ENCODE results near the gene METTL23. TPM values are rescaled to one million over a fixed set of nuclear protein-coding genes. Genes with fewer than 3 reads are reported as not detected.

Gene METTL23
- total RNA-seq, 1 experiment from 2014 or later, result 57.8 TPM

- no peak overlapping the region for H3K4me2 ChIP-seq (ENCODE audit: low read length)
- no peak overlapping the region for H3K4me3 ChIP-seq (replicated peaks in 1 of 2; ENCODE audit: low read depth in 1 of 2, low read length in 2 of 2)
- H3K27ac ChIP-seq (ENCODE audit: low read depth, low read length), result no peak overlapping the region
- intact Hi-C loops (cut with micrococcal nuclease), result no loop called here
- POLR2A ChIA-PET, result interaction anchor here (3.5 kb wide), 1 partner anchor 12 kb away, joined by 17 read pairs; no protein-coding TSS in a partner anchor
- RAD21 ChIA-PET (ENCODE audit: low non-redundant PET in 1 of 2, low total read pairs in 2 of 2, uncharacterized antibody in 2 of 2, unreplicated experiment in 2 of 2), result no interaction called here
- H4K20me1 ChIP-seq (ENCODE audit: insufficient read depth), result no peaks in the 10 kb centered on the region
- peaks cover 8 to 10% of the 10 kb centered on the region in 2 experiments for H3K4me1 ChIP-seq (ENCODE audit: control insufficient read depth in 1 of 2, insufficient read depth in 2 of 2, low read length in 2 of 2)
- ATAC-seq, result no peak
- no peaks in the 10 kb centered on the region for H3K9me2 ChIP-seq (ENCODE audit: insufficient read depth)
- no peak overlapping the region for H2AFZ ChIP-seq (ENCODE audit: low read depth, low read length, poor library complexity, severe bottlenecking)
- BruUV-seq (replicated peaks), result no TSS peak
- no peaks in the 10 kb centered on the region for H3K9me3 ChIP-seq (ENCODE audit: control insufficient read depth in 1 of 2, insufficient read depth in 1 of 2, low read depth in 1 of 2, low read length in 2 of 2)
- DNase-seq (ENCODE audit: low read depth, low spot score), result no peak
- TF ChIP-seq YY1 (IDR thresholded peaks at IDR 0.05; ENCODE audit: extremely low read depth, insufficient replicate concordance, low read depth, low read length) (no peak), SP1 (IDR thresholded peaks at IDR 0.05; ENCODE audit: low read depth) (no peak), CTCF (IDR thresholded peaks at IDR 0.05 in 2 of 3, conservative IDR thresholded peaks at IDR 0.05 in 1 of 3; ENCODE audit: borderline replicate concordance in 1 of 3, insufficient read depth in 1 of 3, low read depth in 2 of 3, low read length in 2 of 3) (peak in 2 of 3 experiments; percentile 20 to 36; a peak in 2 of 6 replicates), ELF1 (IDR thresholded peaks at IDR 0.05; ENCODE audit: borderline replicate concordance, low read depth) (no peak), POLR2A (IDR thresholded peaks at IDR 0.05; ENCODE audit: borderline replicate concordance, extremely low read depth, insufficient read depth, insufficient read length) (no peak), POLR2AphosphoS5 (IDR thresholded peaks at IDR 0.05; ENCODE audit: low read depth, low read length) (no peak), RAD21 (IDR thresholded peaks at IDR 0.05; ENCODE audit: low read depth) (peak; percentile 21; the same call in 1 of the 2 replicates)
- CTCF ChIA-PET, result interaction anchor here (1.8 to 2.8 kb wide), 2 partner anchors 11 to 28 kb away, joined by 5 to 12 read pairs; partner anchors contain the start of gene MXRA7
- H3K27me3 ChIP-seq (ENCODE audit: insufficient read depth, low read length), result no peaks in the 10 kb centered on the region
- no peak overlapping the region for H3K9ac ChIP-seq (ENCODE audit: low read length)
- no peaks in the 10 kb centered on the region for H3K79me2 ChIP-seq (ENCODE audit: insufficient read depth, low read length)
- peaks cover 0 to 2% of the 10 kb centered on the region in 2 experiments; a peak in 1 of 4 replicates for H3K36me3 ChIP-seq (ENCODE audit: control insufficient read depth in 1 of 2, insufficient read depth in 2 of 2, low read length in 2 of 2)
Observed at GRCh38 chr17:76683011-76683755, 43.5 kb upstream of the METTL23 start.

Measured in HCT116 (cell line).